Measurements from ENCODE around the gene PCID2.

Gene PCID2

GRCh38 chr13:113138792-113139551 is 69.5 kb downstream of the PCID2 start:
- H3K36me3 ChIP-seq (ENCODE audit: insufficient read depth, insufficient read length, low read length): no peaks in the 10 kb centered on the region
- H3K4me1 ChIP-seq (ENCODE audit: insufficient read depth, insufficient read length): peaks cover 8% of the 10 kb centered on the region
- no peaks in the 10 kb centered on the region for H3K9me3 ChIP-seq (ENCODE audit: insufficient read depth, low read length)
- H3K4me3 ChIP-seq (ENCODE audit: insufficient read length, low read depth): no peak overlapping the region
- TF ChIP-seq YY1 (IDR thresholded peaks at IDR 0.05; ENCODE audit: insufficient read depth, insufficient read length) (no peak), SUZ12 (IDR thresholded peaks at IDR 0.05; ENCODE audit: extremely low read depth, insufficient read depth, insufficient read length) (no peak), ZNF274 (IDR thresholded peaks at IDR 0.05; ENCODE audit: low read depth, low read length) (no peak)
- H3K27me3 ChIP-seq (ENCODE audit: insufficient read depth, insufficient read length): no peaks in the 10 kb centered on the region
- no peak overlapping the region for H3K9ac ChIP-seq (ENCODE audit: insufficient read length, low read depth)
- no peak for DNase-seq (ENCODE audit: low read depth, low spot score)

- Histone ChIP-seq H3K4me1 (ENCODE audit: insufficient read depth, insufficient read length) (no peaks in the 10 kb centered on the region), H3K27me3 (ENCODE audit: insufficient read depth, insufficient read length) (no peaks in the 10 kb centered on the region), H3K9me3 (ENCODE audit: insufficient read depth, low read length) (no peaks in the 10 kb centered on the region), H3K9ac (ENCODE audit: insufficient read length, low read depth) (no peak overlapping the region), H3K4me3 (ENCODE audit: insufficient read length, low read depth) (no peak overlapping the region), H3K36me3 (ENCODE audit: insufficient read depth, insufficient read length, low read length) (no peaks in the 10 kb centered on the region)
- DNase-seq (ENCODE audit: low read depth, low spot score): no peak
- TF ChIP-seq SUZ12 (IDR thresholded peaks at IDR 0.05; ENCODE audit: extremely low read depth, insufficient read depth, insufficient read length) (no peak), ZNF274 (IDR thresholded peaks at IDR 0.05; ENCODE audit: low read depth, low read length) (no peak), YY1 (IDR thresholded peaks at IDR 0.05; ENCODE audit: insufficient read depth, insufficient read length) (no peak)
These were observed 70.7 kb downstream of the PCID2 start for GRCh38 chr13:113137691-113138298.

GRCh38 chr13:113135281-113135760 is 73.1 kb downstream of the PCID2 start:
- no peaks in the 10 kb centered on the region for H3K4me1 ChIP-seq (ENCODE audit: insufficient read depth, insufficient read length)
- no peak for DNase-seq (ENCODE audit: low read depth, low spot score)
- no peaks in the 10 kb centered on the region for H3K9me3 ChIP-seq (ENCODE audit: insufficient read depth, low read length)
- TF ChIP-seq YY1 (IDR thresholded peaks at IDR 0.05; ENCODE audit: insufficient read depth, insufficient read length): no peak
- no peak for TF ChIP-seq SUZ12 (IDR thresholded peaks at IDR 0.05; ENCODE audit: extremely low read depth, insufficient read depth, insufficient read length)
- TF ChIP-seq ZNF274 (IDR thresholded peaks at IDR 0.05; ENCODE audit: low read depth, low read length): no peak
- H3K4me3 ChIP-seq (ENCODE audit: insufficient read length, low read depth): no peak overlapping the region
- peaks cover 4% of the 10 kb centered on the region for H3K27me3 ChIP-seq (ENCODE audit: insufficient read depth, insufficient read length)
- H3K36me3 ChIP-seq (ENCODE audit: insufficient read depth, insufficient read length, low read length): no peaks in the 10 kb centered on the region
- H3K9ac ChIP-seq (ENCODE audit: insufficient read length, low read depth): no peak overlapping the region

- Histone ChIP-seq H3K9me3 (ENCODE audit: insufficient read depth, low read length) (no peaks in the 10 kb centered on the region), H3K36me3 (ENCODE audit: insufficient read depth, insufficient read length, low read length) (no peaks in the 10 kb centered on the region), H3K4me1 (ENCODE audit: insufficient read depth, insufficient read length) (no peaks in the 10 kb centered on the region), H3K4me3 (ENCODE audit: insufficient read length, low read depth) (no peak overlapping the region), H3K9ac (ENCODE audit: insufficient read length, low read depth) (no peak overlapping the region), H3K27me3 (ENCODE audit: insufficient read depth, insufficient read length) (peaks cover 4% of the 10 kb centered on the region)
- no peak for DNase-seq (ENCODE audit: low read depth, low spot score)
- no peak for TF ChIP-seq YY1 (IDR thresholded peaks at IDR 0.05; ENCODE audit: insufficient read depth, insufficient read length)
- TF ChIP-seq SUZ12 (IDR thresholded peaks at IDR 0.05; ENCODE audit: extremely low read depth, insufficient read depth, insufficient read length): no peak
- TF ChIP-seq ZNF274 (IDR thresholded peaks at IDR 0.05; ENCODE audit: low read depth, low read length): no peak
These were observed 78.3 kb downstream of the PCID2 start for GRCh38 chr13:113129921-113130750.

- H3K9ac ChIP-seq (ENCODE audit: insufficient read length, low read depth): no peak overlapping the region
- peaks cover 4% of the 10 kb centered on the region for H3K27me3 ChIP-seq (ENCODE audit: insufficient read depth, insufficient read length)
- H3K4me1 ChIP-seq (ENCODE audit: insufficient read depth, insufficient read length): peaks cover under 1% of the 10 kb centered on the region
- no peak for DNase-seq (ENCODE audit: low read depth, low spot score)
- H3K36me3 ChIP-seq (ENCODE audit: insufficient read depth, insufficient read length, low read length): no peaks in the 10 kb centered on the region
- TF ChIP-seq SUZ12 (IDR thresholded peaks at IDR 0.05; ENCODE audit: extremely low read depth, insufficient read depth, insufficient read length): no peak
- TF ChIP-seq YY1 (IDR thresholded peaks at IDR 0.05; ENCODE audit: insufficient read depth, insufficient read length): no peak
- no peak for TF ChIP-seq ZNF274 (IDR thresholded peaks at IDR 0.05; ENCODE audit: low read depth, low read length)
- H3K9me3 ChIP-seq (ENCODE audit: insufficient read depth, low read length): no peaks in the 10 kb centered on the region
- H3K4me3 ChIP-seq (ENCODE audit: insufficient read length, low read depth): no peak overlapping the region
These were observed 79.0 kb downstream of the PCID2 start for GRCh38 chr13:113129480-113129879.
